CD8-positive, alpha-beta memory T cell (primary cell): Measurements from ENCODE around the gene AGK. TPM values are rescaled to one million over a fixed set of nuclear protein-coding genes. Genes with fewer than 3 reads are reported as not detected.

Experiments used
- CTCF ChIA-PET: fragments of 350-600 bp; sonication (Branson Sonifier 250); formaldehyde crosslinking; loops from one replicate; lab custom pipeline; 2021; ENCODE audit warnings: antibody characterized with exemption; lab: Charles Lee
- POLR2A ChIA-PET: fragments of 350-600 bp; sonication (Branson Sonifier 250); formaldehyde crosslinking; loops from one replicate; lab custom pipeline; 2021; ENCODE audit warnings: antibody characterized with exemption; lab: Charles Lee
- DNase-seq, 5 donors: peaks; one replicate each; pipeline versions ENCODE4 v3.0.0 to v3.0.0-alpha.2; 2020 to 2022; ENCODE audit warnings: mixed read lengths in 1 of 5
- H3K27ac ChIP-seq: one replicate; pipeline ENCODE4 v1.7.0; 2013; ENCODE audit warnings: low read depth, mild to moderate bottlenecking, low read length, moderate library complexity
- H3K27me3 ChIP-seq: 2 replicates; pipeline ENCODE4 v1.7.0; 2013; ENCODE audit warnings: low read length, mild to moderate bottlenecking; ENCODE audit not compliant: insufficient read depth, poor library complexity, severe bottlenecking
- H3K36me3 ChIP-seq: 2 replicates; pipeline ENCODE4 v1.7.0; 2013; ENCODE audit warnings: mild to moderate bottlenecking, low read length, moderate library complexity; ENCODE audit not compliant: insufficient read depth
- H3K4me1 ChIP-seq: 2 replicates; pipeline ENCODE4 v1.7.0; 2013; ENCODE audit warnings: mild to moderate bottlenecking, low read length, moderate library complexity; ENCODE audit not compliant: insufficient read depth
- H3K4me3 ChIP-seq: 2 replicates; pipeline ENCODE4 v1.7.0; 2013; ENCODE audit warnings: mild to moderate bottlenecking, low read length
- H3K9me3 ChIP-seq: 2 replicates; pipeline ENCODE4 v1.7.0; 2013; ENCODE audit warnings: mild to moderate bottlenecking, low read length
- H3K27ac Mint-ChIP-seq, 8 donors: one replicate each; pipeline ENCODE4 v1.8.0; 2020 to 2021; ENCODE audit warnings: mixed read lengths in 8 of 8, mild to moderate bottlenecking in 6 of 8, inconsistent platforms in 3 of 8, moderate library complexity in 3 of 8
- H3K27me3 Mint-ChIP-seq, 2 donors: one replicate each; pipeline ENCODE4 v1.8.0; 2020 to 2021; ENCODE audit warnings: mixed read lengths in 2 of 2, mild to moderate bottlenecking in 1 of 2, moderate library complexity in 1 of 2
- H3K36me3 Mint-ChIP-seq, 3 donors: one replicate each; pipeline ENCODE4 v1.8.0; 2020 to 2021; ENCODE audit warnings: mixed read lengths in 3 of 3, inconsistent platforms in 1 of 3, mild to moderate bottlenecking in 1 of 3
- H3K4me1 Mint-ChIP-seq, 3 donors: one replicate each; pipeline ENCODE4 v1.8.0; 2020 to 2021; ENCODE audit warnings: mixed read lengths in 3 of 3, inconsistent platforms in 1 of 3, mild to moderate bottlenecking in 1 of 3
- H3K4me3 Mint-ChIP-seq, 7 donors: one replicate each; pipeline ENCODE4 v1.8.0; 2020 to 2021; ENCODE audit warnings: mixed read lengths in 7 of 7, mild to moderate bottlenecking in 6 of 7, moderate library complexity in 4 of 7, inconsistent platforms in 2 of 7
- H3K9me3 Mint-ChIP-seq, 5 donors: one replicate each; pipeline ENCODE4 v1.8.0; 2020 to 2022; ENCODE audit warnings: mixed read lengths in 5 of 5, mild to moderate bottlenecking in 3 of 5, moderate library complexity in 2 of 5, inconsistent platforms in 1 of 5
- polyA plus RNA-seq: library from polyadenylated mRNA; unstranded; fragments of 300-500 nt; fragmentation: Illumina TruSeq; gene quantifications from one replicate; pipeline ENCODE4 v1.2.3, GENCODE V29; 2021
- total RNA-seq, 2 experiments: library from RNA; stranded (reverse); gene quantifications; one replicate each; pipeline ENCODE4 v1.2.3, GENCODE V29; 2021

The AGK gene
- total and polyA plus RNA-seq, 3 experiments from 2014 or later, result 42.8 to 94.3 (median 88.5) TPM

- peaks cover 2 to 3% of the 10 kb centered on the region in 2 donors for H3K27me3 Mint-ChIP-seq
- Histone ChIP-seq H3K27ac (no peak overlapping the region), H3K9me3 (no peaks in the 10 kb centered on the region), H3K36me3 (no peaks in the 10 kb centered on the region), H3K4me1 (peaks cover 34% of the 10 kb centered on the region), H3K27me3 (no peaks in the 10 kb centered on the region), H3K4me3 (no peak overlapping the region)
- POLR2A ChIA-PET, result no interaction called here
- peaks cover 61 to 78% (median 75%) of the 10 kb centered on the region in 3 donors for H3K4me1 Mint-ChIP-seq
- no peak for DNase-seq
- peaks cover 0 to 27% (median 11%) of the 10 kb centered on the region in 3 donors for H3K36me3 Mint-ChIP-seq
- CTCF ChIA-PET, result interaction anchor here (1.0 kb wide), 1 partner anchor 39 kb away, joined by 5 read pairs; no protein-coding TSS in a partner anchor
- peak overlapping the region in 5 of 8 donors; percentile 7 to 77 (median 49) for H3K27ac Mint-ChIP-seq
- no peaks in the 10 kb centered on the region for H3K9me3 Mint-ChIP-seq
- H3K4me3 Mint-ChIP-seq, result peak overlapping the region in 3 of 7 donors; percentile 1 to 62 (median 42)
Measured at GRCh38 chr7:141698247-141699015, 147.2 kb downstream of the AGK start.

DNA sequence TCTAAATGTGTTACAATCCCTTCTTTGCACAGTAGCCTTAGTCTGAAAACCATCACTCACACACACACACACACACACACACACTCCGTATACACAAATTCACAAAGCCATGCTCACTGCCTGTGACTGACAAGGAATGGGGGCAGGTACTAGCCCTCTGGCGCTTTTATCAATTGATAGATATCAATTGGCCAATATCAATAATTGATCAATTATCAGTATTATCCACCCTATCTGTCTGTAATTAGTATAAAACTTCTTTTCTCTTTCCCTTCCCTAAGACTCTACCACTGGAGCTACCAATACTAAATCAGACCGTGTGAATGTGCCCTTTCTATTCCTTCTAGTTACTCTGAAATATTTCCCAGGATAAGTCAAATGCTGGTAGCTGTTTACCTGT is 148.7 kb downstream of the AGK start:
- no peaks in the 10 kb centered on the region for H3K9me3 ChIP-seq
- CTCF ChIA-PET, result interaction anchor here (2.5 to 4.1 kb wide), 2 partner anchors 38 to 45 kb away, joined by 10 to 29 read pairs; partner anchors contain the start of gene SSBP1
- peak overlapping the region; percentile 4 to 97 (median 70) for H3K27ac Mint-ChIP-seq
- H3K4me3 Mint-ChIP-seq, result peak overlapping the region; percentile 87 to 93 (median 91)
- no peaks in the 10 kb centered on the region for H3K36me3 ChIP-seq
- no peak overlapping the region for H3K27ac ChIP-seq
- H3K36me3 Mint-ChIP-seq, result peaks cover 0 to 24% (median 8%) of the 10 kb centered on the region in 3 donors
- peaks cover 53 to 69% (median 67%) of the 10 kb centered on the region in 3 donors for H3K4me1 Mint-ChIP-seq
- no peaks in the 10 kb centered on the region for H3K9me3 Mint-ChIP-seq
- H3K4me3 ChIP-seq, result no peak overlapping the region
- H3K27me3 Mint-ChIP-seq, result peaks cover 3 to 4% of the 10 kb centered on the region in 2 donors
- DNase-seq, result no peak
- H3K4me1 ChIP-seq, result peaks cover 34% of the 10 kb centered on the region
- no peaks in the 10 kb centered on the region for H3K27me3 ChIP-seq
- POLR2A ChIA-PET, result no interaction called here

DNA sequence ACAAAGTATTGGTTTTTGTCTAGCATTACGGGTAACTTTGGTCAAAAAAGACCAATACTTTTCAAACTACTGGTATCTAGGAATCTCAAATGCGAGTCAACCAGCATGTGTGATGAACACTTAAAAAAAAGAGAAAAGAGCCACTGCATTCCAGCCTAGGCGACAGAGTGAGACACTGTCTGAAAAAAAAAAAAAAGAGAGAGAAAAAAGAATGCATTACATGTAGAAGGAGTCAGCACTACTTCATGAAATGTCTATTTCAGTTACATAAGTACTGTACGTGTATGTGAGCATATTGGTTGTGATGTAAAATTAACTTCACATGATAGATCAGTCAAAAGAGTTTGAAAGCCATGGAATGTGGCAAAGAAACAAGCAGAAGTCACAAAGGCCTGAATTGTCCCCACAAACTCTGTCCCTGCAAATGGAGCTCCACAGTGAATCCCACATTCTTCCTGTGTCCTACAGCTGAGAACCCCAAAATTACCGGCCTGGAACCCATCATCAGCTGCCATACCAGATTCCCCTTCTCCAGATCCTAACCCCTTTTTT is 149.2 kb downstream of the AGK start:
- Histone ChIP-seq H3K4me3 (peak overlapping the region; percentile 68), H3K27ac (no peak overlapping the region), H3K27me3 (no peaks in the 10 kb centered on the region), H3K9me3 (no peaks in the 10 kb centered on the region), H3K36me3 (no peaks in the 10 kb centered on the region), H3K4me1 (peaks cover 34% of the 10 kb centered on the region)
- ChIA-PET CTCF (interaction anchor here (1.6 to 4.1 kb wide), 3 partner anchors 9 to 45 kb away, joined by 5 to 29 read pairs (median 10); partner anchors contain the start of gene SSBP1), POLR2A (interaction anchor here (2.7 kb wide), 1 partner anchor 38 kb away, joined by 22 read pairs; the partner anchor contains the start of gene SSBP1)
- H3K27me3 Mint-ChIP-seq, result peaks cover 3 to 4% of the 10 kb centered on the region in 2 donors
- peak overlapping the region; percentile 4 to 97 (median 82) for H3K27ac Mint-ChIP-seq
- H3K4me3 Mint-ChIP-seq, result peak overlapping the region; percentile 87 to 93 (median 91)
- peaks cover 0 to 21% (median 8%) of the 10 kb centered on the region in 3 donors for H3K36me3 Mint-ChIP-seq
- H3K9me3 Mint-ChIP-seq, result no peaks in the 10 kb centered on the region
- no peak for DNase-seq
- peaks cover 48 to 64% (median 62%) of the 10 kb centered on the region in 3 donors for H3K4me1 Mint-ChIP-seq

DNA sequence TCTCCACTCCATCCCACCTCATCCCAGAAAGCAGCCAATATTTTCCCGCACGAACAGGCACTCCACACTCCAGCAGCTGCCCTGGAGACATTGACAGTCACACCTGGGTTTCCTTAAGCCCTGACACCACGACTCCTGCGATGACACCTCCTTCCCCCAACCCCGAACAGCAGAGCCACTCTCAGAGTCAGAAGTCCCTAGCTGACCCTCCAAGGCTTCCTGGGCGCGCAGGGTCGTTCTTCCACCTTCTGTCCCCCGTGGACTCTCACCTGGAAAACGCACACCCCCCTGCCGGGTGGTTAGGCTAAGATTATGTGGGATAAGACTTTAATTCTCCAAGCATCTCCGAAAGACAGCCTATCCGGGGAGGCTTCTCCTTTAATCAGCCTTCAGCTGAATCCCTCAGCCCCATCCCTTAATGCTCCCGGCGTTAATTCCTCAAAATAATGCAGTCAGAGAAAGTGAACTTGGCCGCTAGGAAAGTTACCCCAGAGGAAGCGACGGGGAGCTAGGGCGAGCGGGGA is 149.7 kb downstream of the AGK start:
- H3K4me3 Mint-ChIP-seq, result peak overlapping the region; percentile 87 to 93 (median 91)
- no peaks in the 10 kb centered on the region for H3K27me3 ChIP-seq
- no peaks in the 10 kb centered on the region for H3K9me3 ChIP-seq
- peaks cover 34% of the 10 kb centered on the region for H3K4me1 ChIP-seq
- peak overlapping the region; percentile 39 for H3K27ac ChIP-seq
- no peaks in the 10 kb centered on the region for H3K36me3 ChIP-seq
- peak in 2 of 5 donors; percentile 11 to 13 for DNase-seq
- peaks cover 0 to 16% (median 8%) of the 10 kb centered on the region in 3 donors for H3K36me3 Mint-ChIP-seq
- peak overlapping the region; percentile 68 for H3K4me3 ChIP-seq
- peak overlapping the region in 7 of 8 donors; percentile 67 to 97 (median 84) for H3K27ac Mint-ChIP-seq
- H3K4me1 Mint-ChIP-seq, result peaks cover 47 to 59% (median 57%) of the 10 kb centered on the region in 3 donors
- POLR2A ChIA-PET, result interaction anchor here (0.6 to 2.7 kb wide), 3 partner anchors 13 to 37 kb away, joined by 3 to 22 read pairs (median 4); partner anchors contain the start of gene SSBP1
- CTCF ChIA-PET, result interaction anchor here (0.9 to 4.1 kb wide), 4 partner anchors 9 to 46 kb away, joined by 3 to 29 read pairs (median 8); partner anchors contain the start of gene SSBP1
- H3K27me3 Mint-ChIP-seq, result peaks cover 3 to 4% of the 10 kb centered on the region in 2 donors
- no peaks in the 10 kb centered on the region for H3K9me3 Mint-ChIP-seq

DNA sequence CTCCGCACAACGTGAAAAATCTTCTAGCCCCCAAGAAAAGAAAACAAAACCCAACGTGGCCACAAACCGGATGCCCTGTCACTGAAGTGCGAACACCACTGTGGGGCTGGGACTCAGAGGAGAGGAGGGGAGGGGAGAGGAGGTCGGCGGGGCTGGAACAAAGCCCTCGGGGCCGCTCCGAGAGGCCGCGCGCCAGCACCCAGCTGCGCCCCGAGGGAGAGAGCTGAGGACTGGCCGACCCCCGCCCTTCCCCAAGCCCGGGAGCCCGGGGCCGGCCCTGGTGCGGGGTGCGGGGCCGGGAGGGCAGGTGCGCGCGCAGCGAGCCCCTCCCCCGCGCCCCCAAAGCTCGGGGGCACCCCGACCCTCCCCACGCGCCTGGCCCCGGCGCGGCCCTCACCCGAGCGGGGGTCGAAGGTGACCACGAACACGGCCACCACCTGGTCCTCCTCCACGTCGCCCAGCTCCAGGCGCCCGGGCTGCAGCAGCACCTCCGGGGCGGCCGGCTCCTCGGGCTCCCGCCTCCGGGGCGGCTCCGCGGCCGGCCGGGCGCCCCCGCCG is 150.4 kb downstream of the AGK start:
- peaks cover 44 to 52% (median 50%) of the 10 kb centered on the region in 3 donors for H3K4me1 Mint-ChIP-seq

DNA sequence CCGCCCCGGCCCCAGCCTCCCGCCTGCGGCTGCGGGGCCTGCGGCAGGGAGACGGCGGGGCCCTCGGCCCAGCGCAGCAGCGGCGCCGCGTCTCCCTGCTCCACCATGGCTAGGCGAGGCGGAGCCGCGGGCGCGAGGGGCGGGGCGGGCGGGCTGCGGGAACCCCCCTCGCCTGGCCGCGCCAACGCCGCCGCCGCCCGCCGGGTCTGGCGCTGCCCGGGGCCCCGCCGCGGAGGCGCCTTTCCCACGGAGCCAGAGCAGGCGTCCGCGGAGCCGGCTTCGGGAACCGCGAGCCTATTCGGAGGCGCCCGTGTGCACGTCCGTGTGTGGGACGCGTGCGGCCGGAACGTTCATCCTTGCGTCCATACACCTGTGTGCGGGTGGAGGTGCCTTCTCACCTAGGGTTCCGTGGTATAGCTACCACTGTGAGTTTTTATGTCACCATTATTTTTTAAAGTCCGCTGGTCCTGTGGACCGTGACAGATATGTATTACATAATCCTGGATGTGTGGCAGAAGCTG is 150.9 kb downstream of the AGK start, which contains the start of gene DENND11:
Gene DENND11, minus strand, starts transcription at position 120 of the 521 bp plus-strand sequence. Its CDS starts 13 bp downstream, at position 107.
- Mint-ChIP-seq H3K36me3 (peaks cover 0 to 11% (median 4%) of the 10 kb centered on the region in 3 donors), H3K4me3 (peak within 1 kb of the TSS; percentile 87 to 93 (median 91)), H3K4me1 (peaks cover 40 to 48% (median 47%) of the 10 kb centered on the region in 3 donors), H3K9me3 (no peaks in the 10 kb centered on the region), H3K27me3 (peaks cover 3 to 4% of the 10 kb centered on the region in 2 donors), H3K27ac (peak within 1 kb of the TSS; percentile 82 to 97 (median 90))
- H3K4me3 ChIP-seq, result peak within 1 kb of the TSS; percentile 68
- peak within 1 kb of the TSS; percentile 53 for H3K27ac ChIP-seq
- no peaks in the 10 kb centered on the region for H3K27me3 ChIP-seq
- CTCF ChIA-PET, result interaction anchor here (1.2 to 4.1 kb wide), 4 partner anchors 8 to 47 kb away, joined by 4 to 29 read pairs (median 8); partner anchors contain the start of gene SSBP1
- H3K36me3 ChIP-seq, result no peaks in the 10 kb centered on the region
- peak; percentile 57 to 67 (median 60) for DNase-seq
- POLR2A ChIA-PET, result interaction anchor here (0.6 to 2.7 kb wide), 3 partner anchors 33 to 1579 kb away, joined by 4 to 22 read pairs (median 4); partner anchors contain the start of gene SSBP1
- H3K4me1 ChIP-seq, result peaks cover 34% of the 10 kb centered on the region
- no peaks in the 10 kb centered on the region for H3K9me3 ChIP-seq

More for the DNA sequence above, 150.4 kb downstream of the AGK start:
- H3K27ac Mint-ChIP-seq, result peak overlapping the region; percentile 81 to 97 (median 89)
- peak overlapping the region; percentile 38 for H3K4me3 ChIP-seq
- no peaks in the 10 kb centered on the region for H3K27me3 ChIP-seq
- H3K27ac ChIP-seq, result peak overlapping the region; percentile 53
- CTCF ChIA-PET, result interaction anchor here (0.9 to 4.1 kb wide), 4 partner anchors 8 to 47 kb away, joined by 3 to 29 read pairs (median 8); partner anchors contain the start of gene SSBP1
- H3K9me3 Mint-ChIP-seq, result no peaks in the 10 kb centered on the region
- peak overlapping the region; percentile 87 to 93 (median 91) for H3K4me3 Mint-ChIP-seq
- POLR2A ChIA-PET, result interaction anchor here (0.6 to 2.7 kb wide), 3 partner anchors 14 to 36 kb away, joined by 3 to 22 read pairs (median 4); partner anchors contain the start of gene SSBP1
- DNase-seq, result peak; percentile 74 to 88 (median 83)
- H3K4me1 ChIP-seq, result peaks cover 34% of the 10 kb centered on the region
- H3K36me3 Mint-ChIP-seq, result peaks cover 0 to 13% (median 5%) of the 10 kb centered on the region in 3 donors
- no peaks in the 10 kb centered on the region for H3K9me3 ChIP-seq
- H3K27me3 Mint-ChIP-seq, result peaks cover 3 to 4% of the 10 kb centered on the region in 2 donors
- H3K36me3 ChIP-seq, result no peaks in the 10 kb centered on the region
